ENCODE measurements around the gene EARS2. TPM values are rescaled to one million over a fixed set of nuclear protein-coding genes. Genes with fewer than 3 reads are reported as not detected.

EARS2 gene
- total RNA-seq, 1 experiment from 2014 or later, result 32.4 TPM

DNA sequence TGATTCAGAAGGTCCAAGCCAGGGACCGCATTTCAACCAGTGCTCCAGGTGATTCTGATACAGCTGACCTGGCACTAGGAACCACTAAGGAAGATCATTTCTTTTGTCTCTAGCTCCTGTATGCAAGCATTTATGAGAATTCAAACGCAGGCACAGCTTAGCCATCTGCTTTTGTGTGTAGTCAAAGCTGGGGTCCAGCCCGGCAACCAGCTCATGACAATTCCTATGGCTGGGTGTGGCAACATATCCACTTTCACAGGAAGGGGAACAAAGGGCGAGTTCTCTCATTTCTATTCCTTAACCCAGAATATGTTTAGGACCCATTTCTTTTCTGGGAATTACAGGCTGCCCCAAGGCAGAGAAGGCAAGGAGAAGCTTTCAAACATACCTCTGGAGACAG, 76.9 kb downstream of the EARS2 start:
- Histone ChIP-seq H3K4me1 (no peaks in the 10 kb centered on the region), H3K4me3 (ENCODE audit: low read depth, low read length) (no peak overlapping the region), H3K9me3 (no peaks in the 10 kb centered on the region), H3K36me3 (ENCODE audit: control insufficient read depth, insufficient read depth, low read length) (peaks cover 5% of the 10 kb centered on the region), H3K27me3 (replicated peaks; ENCODE audit: control insufficient read depth, insufficient read depth, low read length) (no peaks in the 10 kb centered on the region)
- no TSS peak for BruUV-seq (replicated peaks)
- DNase-seq, result no peak
- Mint-ChIP-seq H3K4me1 (ENCODE audit: low read depth, unreplicated experiment) (no peaks in the 10 kb centered on the region), H3K36me3 (ENCODE audit: insufficient read depth, unreplicated experiment) (peaks cover 79% of the 10 kb centered on the region), H3K4me3 (ENCODE audit: unreplicated experiment) (no peak overlapping the region), H3K27ac (ENCODE audit: unreplicated experiment) (no peak overlapping the region), H3K9me3 (ENCODE audit: unreplicated experiment) (no peaks in the 10 kb centered on the region), H3K27me3 (ENCODE audit: insufficient read depth, unreplicated experiment) (no peaks in the 10 kb centered on the region)
- ChIA-PET CTCF (no interaction called here), POLR2A (no interaction called here)
- intact Hi-C loops (cut with micrococcal nuclease; ENCODE audit: unreplicated experiment), result no loop called here
- TF ChIP-seq, protein P1, sequence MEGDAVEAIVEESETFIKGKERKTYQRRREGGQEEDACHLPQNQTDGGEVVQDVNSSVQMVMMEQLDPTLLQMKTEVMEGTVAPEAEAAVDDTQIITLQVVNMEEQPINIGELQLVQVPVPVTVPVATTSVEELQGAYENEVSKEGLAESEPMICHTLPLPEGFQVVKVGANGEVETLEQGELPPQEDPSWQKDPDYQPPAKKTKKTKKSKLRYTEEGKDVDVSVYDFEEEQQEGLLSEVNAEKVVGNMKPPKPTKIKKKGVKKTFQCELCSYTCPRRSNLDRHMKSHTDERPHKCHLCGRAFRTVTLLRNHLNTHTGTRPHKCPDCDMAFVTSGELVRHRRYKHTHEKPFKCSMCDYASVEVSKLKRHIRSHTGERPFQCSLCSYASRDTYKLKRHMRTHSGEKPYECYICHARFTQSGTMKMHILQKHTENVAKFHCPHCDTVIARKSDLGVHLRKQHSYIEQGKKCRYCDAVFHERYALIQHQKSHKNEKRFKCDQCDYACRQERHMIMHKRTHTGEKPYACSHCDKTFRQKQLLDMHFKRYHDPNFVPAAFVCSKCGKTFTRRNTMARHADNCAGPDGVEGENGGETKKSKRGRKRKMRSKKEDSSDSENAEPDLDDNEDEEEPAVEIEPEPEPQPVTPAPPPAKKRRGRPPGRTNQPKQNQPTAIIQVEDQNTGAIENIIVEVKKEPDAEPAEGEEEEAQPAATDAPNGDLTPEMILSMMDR (IDR thresholded peaks at IDR 0.05; ENCODE audit: insufficient read depth in 1 of 2, low read depth in 1 of 2, low read length in 1 of 2, severe bottlenecking in 1 of 2, unreplicated experiment in 1 of 2), result no peak

DNA sequence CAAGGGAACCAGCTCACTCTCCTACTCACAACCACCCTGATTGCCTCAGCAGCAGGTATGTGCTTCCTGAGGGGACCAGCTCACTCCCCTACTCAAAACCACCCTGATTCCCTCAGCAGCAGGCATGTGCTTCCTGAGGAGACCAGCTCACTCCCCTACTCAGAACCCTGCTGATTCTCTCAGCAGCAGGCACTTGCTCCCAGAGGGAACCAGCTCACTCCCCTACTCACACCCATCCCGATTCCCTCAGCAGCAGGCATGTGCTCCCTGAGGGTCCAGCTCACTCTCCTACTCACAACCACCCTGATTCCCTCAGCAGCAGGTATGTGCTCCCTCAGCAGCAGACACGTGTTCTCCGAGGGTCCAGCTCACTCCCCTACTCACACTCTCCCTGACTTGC, 78.0 kb downstream of the EARS2 start:
- DNase-seq, result no peak
- no peaks in the 10 kb centered on the region for H3K27me3 Mint-ChIP-seq (ENCODE audit: insufficient read depth, unreplicated experiment)
- POLR2A ChIA-PET, result no interaction called here
- intact Hi-C loops (cut with micrococcal nuclease; ENCODE audit: unreplicated experiment), result no loop called here
- no peaks in the 10 kb centered on the region for H3K4me1 Mint-ChIP-seq (ENCODE audit: low read depth, unreplicated experiment)
- Histone ChIP-seq H3K4me3 (ENCODE audit: low read depth, low read length) (no peak overlapping the region), H3K36me3 (ENCODE audit: control insufficient read depth, insufficient read depth, low read length) (peaks cover 5% of the 10 kb centered on the region), H3K9me3 (no peaks in the 10 kb centered on the region), H3K4me1 (no peaks in the 10 kb centered on the region), H3K27me3 (replicated peaks; ENCODE audit: control insufficient read depth, insufficient read depth, low read length) (no peaks in the 10 kb centered on the region)
- no peaks in the 10 kb centered on the region for H3K9me3 Mint-ChIP-seq (ENCODE audit: unreplicated experiment)
- H3K4me3 Mint-ChIP-seq (ENCODE audit: unreplicated experiment), result no peak overlapping the region
- no peak overlapping the region for H3K27ac Mint-ChIP-seq (ENCODE audit: unreplicated experiment)
- CTCF ChIA-PET, result interaction anchor here (0.6 kb wide), 1 partner anchor 12 kb away, joined by 6 read pairs; no protein-coding TSS in a partner anchor
- peaks cover 79% of the 10 kb centered on the region for H3K36me3 Mint-ChIP-seq (ENCODE audit: insufficient read depth, unreplicated experiment)
- no TSS peak for BruUV-seq (replicated peaks)
- TF ChIP-seq, protein P1 (IDR thresholded peaks at IDR 0.05; ENCODE audit: insufficient read depth in 1 of 2, low read depth in 1 of 2, low read length in 1 of 2, severe bottlenecking in 1 of 2, unreplicated experiment in 1 of 2), result no peak

DNA sequence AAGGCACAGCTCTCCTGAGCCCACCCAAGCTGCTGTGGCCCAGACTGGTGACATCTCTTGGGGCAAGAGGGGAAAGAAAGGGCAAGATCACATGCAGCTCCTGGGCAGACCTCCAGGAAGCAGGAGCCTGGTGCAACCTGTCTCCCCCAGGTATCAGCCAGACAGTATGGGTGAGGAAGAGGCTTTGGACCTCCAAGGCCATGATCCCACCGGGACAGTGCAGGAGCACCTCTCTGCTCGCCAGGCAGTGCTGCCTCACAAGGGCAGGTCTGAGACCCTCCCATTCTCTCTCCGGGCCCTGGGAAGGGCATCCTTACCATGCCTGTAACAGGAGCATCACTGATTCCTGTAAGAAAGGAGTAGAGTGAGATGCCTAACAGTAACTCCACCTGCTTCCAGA, 78.6 kb downstream of the EARS2 start:
- BruUV-seq (replicated peaks), result no TSS peak
- no peak overlapping the region for H3K4me3 ChIP-seq (ENCODE audit: low read depth, low read length)
- no peak overlapping the region for H3K27ac Mint-ChIP-seq (ENCODE audit: unreplicated experiment)
- no peaks in the 10 kb centered on the region for H3K27me3 Mint-ChIP-seq (ENCODE audit: insufficient read depth, unreplicated experiment)
- H3K4me1 ChIP-seq, result no peaks in the 10 kb centered on the region
- peaks cover 84% of the 10 kb centered on the region for H3K36me3 Mint-ChIP-seq (ENCODE audit: insufficient read depth, unreplicated experiment)
- H3K4me3 Mint-ChIP-seq (ENCODE audit: unreplicated experiment), result no peak overlapping the region
- DNase-seq, result no peak
- no peaks in the 10 kb centered on the region for H3K27me3 ChIP-seq (replicated peaks; ENCODE audit: control insufficient read depth, insufficient read depth, low read length)
- POLR2A ChIA-PET, result no interaction called here
- TF ChIP-seq, protein P1 (IDR thresholded peaks at IDR 0.05; ENCODE audit: insufficient read depth in 1 of 2, low read depth in 1 of 2, low read length in 1 of 2, severe bottlenecking in 1 of 2, unreplicated experiment in 1 of 2), result no peak
- H3K36me3 ChIP-seq (ENCODE audit: control insufficient read depth, insufficient read depth, low read length), result peaks cover 5% of the 10 kb centered on the region
- no peaks in the 10 kb centered on the region for H3K4me1 Mint-ChIP-seq (ENCODE audit: low read depth, unreplicated experiment)
- no peaks in the 10 kb centered on the region for H3K9me3 Mint-ChIP-seq (ENCODE audit: unreplicated experiment)
- H3K9me3 ChIP-seq, result no peaks in the 10 kb centered on the region
- CTCF ChIA-PET, result interaction anchor here (0.5 kb wide), 1 partner anchor 37 kb away, joined by 3 read pairs; no protein-coding TSS in a partner anchor
- intact Hi-C loops (cut with micrococcal nuclease; ENCODE audit: unreplicated experiment), result no loop called here

Measured in Caco-2 (cell line).